B cell (primary cell): ENCODE results near the gene PRRG4. TPM values are rescaled to one million over a fixed set of nuclear protein-coding genes. Genes with fewer than 3 reads are reported as not detected.
"Not testable (repeated sequence)": the region's sequence is repeated elsewhere in the genome, so short reads cannot be mapped to it uniquely, and the experiment has no call there.

Experiments
- ATAC-seq: fragments of 200-7000 bp; cut with Tn5 transposase; one replicate; pipeline ENCODE4 v1.10.0; 2021; ENCODE audit warnings: low read depth, mild to moderate bottlenecking, moderate number of reproducible peaks, moderate library complexity
- CTCF ChIA-PET: fragments of 350-600 bp; sonication (Branson Sonifier 250); formaldehyde crosslinking; loops from one replicate; lab custom pipeline; 2021; ENCODE audit warnings: antibody characterized with exemption, inconsistent platforms; lab: Charles Lee
- POLR2A ChIA-PET: fragments of 350-600 bp; sonication (Branson Sonifier 250); formaldehyde crosslinking; loops from one replicate; lab custom pipeline; 2021; ENCODE audit warnings: antibody characterized with exemption; lab: Charles Lee
- DNase-seq: peaks from one replicate; pipeline ENCODE4 v3.0.0; 2013
- H2AFZ ChIP-seq: 2 replicates; pipeline ENCODE4 v1.6.1; 2012; ENCODE audit warnings: mild to moderate bottlenecking, low read depth, low read length; ENCODE audit not compliant: insufficient read depth, poor library complexity, severe bottlenecking
- H3K27ac ChIP-seq, 2 donors: 1 replicate in 1 of 2; 2 replicates in 1 of 2; pipeline ENCODE4 v1.5.1; 2012 to 2013; ENCODE audit warnings: low read length in 2 of 2, mild to moderate bottlenecking in 2 of 2, moderate library complexity in 1 of 2
- H3K27me3 ChIP-seq, 4 experiments: fragments of 200-600 bp in 1 of 4; sonication (generic) in 1 of 4; replicated peaks in 1 of 4; 1 replicate in 2 of 4; 2 replicates in 2 of 4; pipeline versions ENCODE4 v1.6.1 to v1.7.0; 2013 to 2016; ENCODE audit warnings: low read length in 3 of 4, mild to moderate bottlenecking in 2 of 4, mixed read lengths in 1 of 4, moderate library complexity in 1 of 4; ENCODE audit not compliant: insufficient read depth in 4 of 4, control insufficient read depth in 3 of 4; ENCODE audit errors: control extremely low read depth in 1 of 4
- H3K36me3 ChIP-seq, 2 experiments: replicated peaks in 1 of 2; 1 replicate in 1 of 2; 2 replicates in 1 of 2; pipeline versions ENCODE4 v1.6.1 to v1.7.1; 2013; ENCODE audit warnings: low read length in 1 of 2; ENCODE audit not compliant: insufficient read depth in 2 of 2, control insufficient read depth in 1 of 2; ENCODE audit errors: control extremely low read depth in 1 of 2, extremely low read depth in 1 of 2
- H3K4me1 ChIP-seq, 2 donors: fragments of 200-600 bp in 1 of 2; sonication (generic) in 1 of 2; 1 replicate in 1 of 2; 2 replicates in 1 of 2; pipeline versions ENCODE4 v1.5.1 to v1.6.1; 2013 to 2017; ENCODE audit warnings: low read length in 2 of 2; ENCODE audit not compliant: control insufficient read depth in 2 of 2, insufficient read depth in 2 of 2
- H3K4me2 ChIP-seq: replicated peaks from 2 replicates; pipeline ENCODE3; 2012; ENCODE audit warnings: mild to moderate bottlenecking, low read depth, low read length; ENCODE audit not compliant: poor library complexity, severe bottlenecking
- H3K4me3 ChIP-seq, 5 experiments: fragments of 200-600 bp in 1 of 5; sonication (generic) in 1 of 5; 1 replicate in 3 of 5; 2 replicates in 2 of 5; pipeline versions ENCODE4 v1.5.1 to v1.7.0; 2011 to 2016; ENCODE audit warnings: low read length in 4 of 5, mild to moderate bottlenecking in 4 of 5, low read depth in 2 of 5, control low read depth in 1 of 5, moderate library complexity in 1 of 5; ENCODE audit not compliant: insufficient read depth in 1 of 5; ENCODE audit errors: control extremely low read depth in 1 of 5, extremely low read depth in 1 of 5
- H3K79me2 ChIP-seq: fragments of 200-600 bp; sonication (generic); one replicate; pipeline ENCODE4 v1.6.0; 2016; ENCODE audit warnings: low read length; ENCODE audit not compliant: control insufficient read depth, insufficient read depth
- H3K9ac ChIP-seq: fragments of 200-600 bp; sonication (generic); 2 replicates; pipeline ENCODE4 v1.6.1; 2017; ENCODE audit warnings: mild to moderate bottlenecking, low read length, moderate library complexity
- H3K9me3 ChIP-seq, 3 donors: one replicate each; pipeline versions ENCODE4 v1.6.1 to v1.7.1; 2013; ENCODE audit warnings: low read length in 2 of 3; ENCODE audit not compliant: control insufficient read depth in 2 of 3, insufficient read depth in 1 of 3; ENCODE audit errors: control extremely low read depth in 1 of 3
- H4K20me1 ChIP-seq: 2 replicates; pipeline ENCODE4 v1.6.0; 2012; ENCODE audit warnings: mild to moderate bottlenecking, low read length; ENCODE audit not compliant: insufficient read depth, control insufficient read depth, poor library complexity, severe bottlenecking
- H3K27ac Mint-ChIP-seq: one replicate; pipeline ENCODE4 v1.8.0; 2021; ENCODE audit warnings: mixed read lengths
- H3K27me3 Mint-ChIP-seq: one replicate; pipeline ENCODE4 v1.8.0; 2021; ENCODE audit warnings: mixed read lengths
- H3K4me1 Mint-ChIP-seq: one replicate; pipeline ENCODE4 v1.8.0; 2021; ENCODE audit warnings: mixed read lengths
- H3K4me3 Mint-ChIP-seq: one replicate; pipeline ENCODE4 v1.8.0; 2021; ENCODE audit warnings: mixed read lengths
- H3K9me3 Mint-ChIP-seq: one replicate; pipeline ENCODE4 v1.8.0; 2022; ENCODE audit warnings: mixed read lengths; ENCODE audit not compliant: insufficient read depth
- CTCF ChIP-seq: fragments of 200-600 bp; IDR thresholded peaks from one replicate; pipeline ENCODE4 v1.8.0; 2022; ENCODE audit warnings: antibody characterized with exemption, mild to moderate bottlenecking
- EZH2 ChIP-seq: IDR thresholded peaks from 2 replicates; pipeline ENCODE4 v1.6.1; 2012; ENCODE audit warnings: borderline replicate concordance, low read depth, mild to moderate bottlenecking, moderate library complexity, low read length; ENCODE audit not compliant: insufficient read depth, poor library complexity, severe bottlenecking
- WGBS: methylation state at CpG from one replicate; pipeline ENCODE4 v1.1.5; 2013; ENCODE audit warnings: missing lambda C conversion rate; ENCODE audit not compliant: insufficient coverage; 5-methylcytosine and 5-hydroxymethylcytosine counted together
- intact Hi-C: fragments of 100-400 bp; cut with micrococcal nuclease; formaldehyde crosslinking; loops from one replicate; pipeline ENCODE4 v1.10.0; 2022
- polyA plus RNA-seq: library from polyadenylated mRNA; depleted of rRNA; stranded (reverse); fragments of >200 nt; gene quantifications from 2 replicates; pipeline ENCODE4 v1.2.3, GENCODE V29; 2012
- total RNA-seq, 2 donors: library from RNA; stranded (reverse); fragments of 120-200 nt in 1 of 2; gene quantifications; 1 replicate in 1 of 2; 2 replicates in 1 of 2; pipeline versions ENCODE4 v1.2.3 to v1.2.4, GENCODE V29; 2013 to 2022

The PRRG4 gene
- total and polyA plus RNA-seq, 2 donors (not counting 1 experiment from before 2014, with no cell fraction given) = 0.07 TPM; not detected in 1

GRCh38 chr11:32821517-32821916 is 8.2 kb upstream of the PRRG4 start:
- Histone ChIP-seq H3K79me2 (no peaks in the 10 kb centered on the region), H3K4me2 (no peak overlapping the region), H3K9me3 (peaks cover 0 to 4% (median 0%) of the 10 kb centered on the region in 3 donors), H3K4me1 (no peaks in the 10 kb centered on the region), H3K9ac (no peak overlapping the region), H2AFZ (peak overlapping the region; percentile 22), H4K20me1 (no peaks in the 10 kb centered on the region), H3K27me3 (no peaks in the 10 kb centered on the region), H3K4me3 (no peak overlapping the region), H3K27ac (no peak overlapping the region), H3K36me3 (no peaks in the 10 kb centered on the region)
- no peaks in the 10 kb centered on the region for H3K9me3 Mint-ChIP-seq
- intact Hi-C loops = no loop called here
- TF ChIP-seq CTCF (no peak), EZH2 (no peak)
- H3K27me3 Mint-ChIP-seq = no peaks in the 10 kb centered on the region
- H3K27ac Mint-ChIP-seq = no peak overlapping the region
- no peak for ATAC-seq
- H3K4me1 Mint-ChIP-seq = peaks cover 5% of the 10 kb centered on the region
- ChIA-PET CTCF (no interaction called here), POLR2A (no interaction called here)
- no peak for DNase-seq
- no peak overlapping the region for H3K4me3 Mint-ChIP-seq

- Histone ChIP-seq H3K9ac (no peak overlapping the region), H2AFZ (peak overlapping the region; percentile 22), H3K27me3 (no peaks in the 10 kb centered on the region), H3K4me2 (no peak overlapping the region), H3K36me3 (no peaks in the 10 kb centered on the region), H3K9me3 (peaks cover 0 to 4% (median 0%) of the 10 kb centered on the region in 3 donors), H3K27ac (no peak overlapping the region), H3K4me1 (no peaks in the 10 kb centered on the region), H3K79me2 (no peaks in the 10 kb centered on the region), H4K20me1 (no peaks in the 10 kb centered on the region), H3K4me3 (no peak overlapping the region)
- intact Hi-C loops = no loop called here
- no peak for ATAC-seq
- CTCF ChIA-PET = no interaction called here
- DNase-seq = no peak
- no peak overlapping the region for H3K27ac Mint-ChIP-seq
- no peaks in the 10 kb centered on the region for H3K27me3 Mint-ChIP-seq
- TF ChIP-seq EZH2 = no peak
- H3K4me3 Mint-ChIP-seq = no peak overlapping the region
- H3K9me3 Mint-ChIP-seq = no peaks in the 10 kb centered on the region
- peaks cover 5% of the 10 kb centered on the region for H3K4me1 Mint-ChIP-seq
- WGBS = no CpG with 5 or more reads among the region's 5 CpGs
- POLR2A ChIA-PET = no interaction called here
Measured at GRCh38 chr11:32821917-32822560, 7.7 kb upstream of the PRRG4 start.

- H3K27me3 Mint-ChIP-seq, intact Hi-C loops, DNase-seq, H3K4me3 ChIP-seq, H3K9ac ChIP-seq, H3K36me3 ChIP-seq, H3K4me1 ChIP-seq, H3K9me3 ChIP-seq, POLR2A ChIA-PET, H2AFZ ChIP-seq, ATAC-seq, H3K9me3 Mint-ChIP-seq, H4K20me1 ChIP-seq, H3K4me3 Mint-ChIP-seq, H3K27me3 ChIP-seq, H3K79me2 ChIP-seq, H3K27ac Mint-ChIP-seq, H3K27ac ChIP-seq, H3K4me1 Mint-ChIP-seq, H3K4me2 ChIP-seq: not testable (repeated sequence)
- WGBS = no CpG with 5 or more reads among the region's 3 CpGs
- CTCF ChIA-PET = interaction anchor here (2.1 kb wide), 1 partner anchor 15 kb away, joined by 6 read pairs; no protein-coding TSS in a partner anchor
Measured at GRCh38 chr11:32823617-32824016, 6.1 kb upstream of the PRRG4 start.
